ENCODE results near the gene DUXB.

DNA sequence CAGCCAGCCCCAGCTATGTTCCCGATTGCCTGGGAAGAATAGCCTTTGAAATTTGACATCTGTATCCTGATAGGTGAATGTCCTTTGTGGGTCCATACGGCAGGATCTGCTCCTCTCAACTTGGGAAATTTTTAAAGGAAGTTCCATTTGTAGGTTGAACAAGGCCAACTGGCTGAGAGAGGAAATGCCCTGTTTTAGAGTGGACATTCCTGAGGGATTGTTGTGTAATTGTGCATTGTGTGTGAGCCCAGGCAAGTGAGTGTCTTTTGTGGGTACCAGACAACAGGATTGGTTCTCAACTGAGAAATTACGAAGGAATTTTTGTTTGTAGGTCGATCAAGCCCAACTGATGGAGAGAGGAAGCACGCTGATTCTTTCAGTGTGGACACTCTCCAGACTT is 21.9 kb downstream of the DUXB start:
- no peak for TF ChIP-seq CTCF (IDR thresholded peaks at IDR 0.05)
- no peak for TF ChIP-seq POLR2A (IDR thresholded peaks at IDR 0.05)

Data from adrenal gland (tissue), 5 donors.